Measurements from ENCODE around the gene PORCN. TPM values are rescaled to one million over a fixed set of nuclear protein-coding genes. Genes with fewer than 3 reads are reported as not detected.
A peak's percentile ranks its signal among the peaks of the same experiment; 100 is the strongest.

The PORCN gene
- total and polyA plus RNA-seq, 4 donors: 11.2 to 26.7 (median 19.1) TPM

GRCh38 chrX:48530736-48531135 lies 21.9 kb downstream of the PORCN start:
- H3K27ac ChIP-seq (ENCODE audit: low read depth, low read length): no peak overlapping the region

DNA sequence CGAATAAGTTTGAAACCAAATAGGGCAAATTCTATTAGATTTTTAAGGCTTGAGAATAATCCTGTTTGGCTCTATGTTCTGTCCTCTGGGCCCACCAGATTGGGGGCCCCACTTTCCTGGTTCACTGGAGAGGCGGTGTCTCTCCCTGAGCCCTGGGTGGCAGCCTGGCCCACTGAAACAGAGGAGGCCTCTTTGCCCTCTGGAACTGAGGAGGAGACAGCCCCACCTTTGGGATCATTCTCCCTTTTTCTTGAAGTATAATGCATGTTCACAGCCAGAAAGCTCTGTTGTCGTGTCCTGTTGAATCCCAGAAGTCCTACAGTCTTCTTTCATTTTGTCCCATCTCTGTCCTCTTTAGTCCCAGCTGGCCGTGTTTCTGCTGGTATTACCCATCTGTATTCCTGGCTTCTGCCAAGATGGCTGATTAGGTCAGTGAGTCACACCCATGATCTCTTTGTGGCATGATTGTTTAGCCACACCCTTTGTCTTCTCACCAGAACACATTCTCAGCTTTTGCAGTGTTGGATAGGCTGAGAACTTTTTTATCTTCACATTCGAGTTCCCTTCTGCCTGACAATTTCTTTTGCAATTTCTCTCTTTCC lies 22.7 kb downstream of the PORCN start:
- Histone ChIP-seq H3K27me3 (ENCODE audit: control insufficient read depth, insufficient read depth, low read length) (no peaks in the 10 kb centered on the region), H3K27ac (ENCODE audit: low read depth, low read length) (no peak overlapping the region), H3K4me3 (ENCODE audit: low read depth, low read length) (no peak overlapping the region), H3K36me3 (ENCODE audit: control insufficient read depth, insufficient read depth, low read length) (peaks cover 17% of the 10 kb centered on the region), H3K9me3 (ENCODE audit: control insufficient read depth, insufficient read depth, low read length) (no peaks in the 10 kb centered on the region), H3K4me1 (ENCODE audit: control insufficient read depth, insufficient read depth, low read length) (no peaks in the 10 kb centered on the region)
- 59% methylated on average over 5 of the region's 5 CpGs for WGBS (ENCODE audit: insufficient coverage)
- no peak for DNase-seq (ENCODE audit: low read depth in 4 of 6, low spot score in 6 of 6)

More at GRCh38 chrX:48530736-48531135, 21.9 kb downstream of the PORCN start:
- Histone ChIP-seq H3K4me3 (ENCODE audit: low read depth, low read length) (no peak overlapping the region), H3K36me3 (ENCODE audit: control insufficient read depth, insufficient read depth, low read length) (peaks cover 17% of the 10 kb centered on the region), H3K4me1 (ENCODE audit: control insufficient read depth, insufficient read depth, low read length) (no peaks in the 10 kb centered on the region), H3K27me3 (ENCODE audit: control insufficient read depth, insufficient read depth, low read length) (no peaks in the 10 kb centered on the region), H3K9me3 (ENCODE audit: control insufficient read depth, insufficient read depth, low read length) (no peaks in the 10 kb centered on the region)
- WGBS (ENCODE audit: insufficient coverage): 100% methylated on average over 1 of the region's 3 CpGs
- DNase-seq (ENCODE audit: low read depth in 4 of 6, low spot score in 6 of 6): no peak

GRCh38 chrX:48532161-48532560 lies 23.4 kb downstream of the PORCN start:
- H3K36me3 ChIP-seq (ENCODE audit: control insufficient read depth, insufficient read depth, low read length): peaks cover 17% of the 10 kb centered on the region
- H3K4me3 ChIP-seq (ENCODE audit: low read depth, low read length): no peak overlapping the region
- no peaks in the 10 kb centered on the region for H3K9me3 ChIP-seq (ENCODE audit: control insufficient read depth, insufficient read depth, low read length)
- H3K4me1 ChIP-seq (ENCODE audit: control insufficient read depth, insufficient read depth, low read length): no peaks in the 10 kb centered on the region
- no peak for DNase-seq (ENCODE audit: low read depth in 4 of 6, low spot score in 6 of 6)
- no CpG with 5 or more reads among the region's 1 CpG for WGBS (ENCODE audit: insufficient coverage)
- H3K27me3 ChIP-seq (ENCODE audit: control insufficient read depth, insufficient read depth, low read length): no peaks in the 10 kb centered on the region
- H3K27ac ChIP-seq (ENCODE audit: low read depth, low read length): no peak overlapping the region

GRCh38 chrX:48533165-48533564 lies 24.4 kb downstream of the PORCN start:
- Histone ChIP-seq H3K4me3 (ENCODE audit: low read depth, low read length) (no peak overlapping the region), H3K9me3 (ENCODE audit: control insufficient read depth, insufficient read depth, low read length) (no peaks in the 10 kb centered on the region), H3K36me3 (ENCODE audit: control insufficient read depth, insufficient read depth, low read length) (peaks cover 15% of the 10 kb centered on the region), H3K27me3 (ENCODE audit: control insufficient read depth, insufficient read depth, low read length) (no peaks in the 10 kb centered on the region), H3K27ac (ENCODE audit: low read depth, low read length) (no peak overlapping the region), H3K4me1 (ENCODE audit: control insufficient read depth, insufficient read depth, low read length) (no peaks in the 10 kb centered on the region)
- DNase-seq (ENCODE audit: low read depth in 4 of 6, low spot score in 6 of 6): no peak
- 82% methylated on average over 2 of the region's 3 CpGs for WGBS (ENCODE audit: insufficient coverage)

GRCh38 chrX:48538641-48539344 lies 30.0 kb downstream of the PORCN start:
- peak overlapping the region; percentile 69 for H3K4me3 ChIP-seq (ENCODE audit: low read depth, low read length)
- peaks cover 8% of the 10 kb centered on the region for H3K36me3 ChIP-seq (ENCODE audit: control insufficient read depth, insufficient read depth, low read length)
- DNase-seq (ENCODE audit: low read depth in 4 of 6, low spot score in 6 of 6): no peak
- no peaks in the 10 kb centered on the region for H3K9me3 ChIP-seq (ENCODE audit: control insufficient read depth, insufficient read depth, low read length)
- WGBS (ENCODE audit: insufficient coverage): 76% methylated on average over 19 of the region's 23 CpGs
- H3K27ac ChIP-seq (ENCODE audit: low read depth, low read length): peak overlapping the region; percentile 81
- peaks cover 13% of the 10 kb centered on the region for H3K4me1 ChIP-seq (ENCODE audit: control insufficient read depth, insufficient read depth, low read length)
- no peaks in the 10 kb centered on the region for H3K27me3 ChIP-seq (ENCODE audit: control insufficient read depth, insufficient read depth, low read length)

DNA sequence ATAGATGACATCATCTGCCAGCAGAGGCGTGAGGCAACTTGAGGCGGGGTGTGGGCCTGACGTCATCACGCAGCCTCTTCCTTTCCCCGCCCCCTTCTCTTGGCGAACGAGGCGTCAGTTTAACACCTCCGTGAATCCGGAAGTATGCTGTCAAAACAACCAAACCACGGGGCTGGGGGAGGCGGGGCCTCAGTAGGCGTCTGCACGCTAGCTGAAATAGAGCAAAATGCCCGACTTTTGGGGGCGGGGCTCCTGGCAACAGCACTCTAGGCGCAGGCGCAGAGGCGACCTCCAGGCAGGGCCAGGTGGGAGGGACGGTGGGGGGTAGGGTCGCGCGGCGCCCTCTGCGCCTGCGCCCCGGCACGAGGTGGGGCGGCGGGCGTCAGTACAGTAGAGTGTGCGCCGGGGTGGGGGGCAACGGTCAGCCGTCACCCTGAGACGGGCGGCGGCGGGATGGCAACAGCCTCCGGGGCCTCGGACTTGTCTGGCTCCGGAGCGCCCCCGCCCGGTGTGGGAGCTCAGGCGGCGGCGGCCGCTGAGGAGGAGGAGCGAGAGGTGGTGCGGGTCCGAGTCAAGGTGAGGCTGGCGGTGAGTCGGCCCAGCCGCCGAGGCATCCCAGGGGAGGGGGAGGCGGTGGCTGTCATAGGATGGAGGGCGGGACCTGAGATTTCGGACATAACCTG lies 30.7 kb downstream of the PORCN start, which contains the start of gene TBC1D25:
Gene TBC1D25, plus strand, starts transcription at position 370 of the 683 bp plus-strand sequence. Its CDS starts 84 bp downstream, at position 454.
- no peaks in the 10 kb centered on the region for H3K27me3 ChIP-seq (ENCODE audit: control insufficient read depth, insufficient read depth, low read length)
- peaks cover 5% of the 10 kb centered on the region for H3K36me3 ChIP-seq (ENCODE audit: control insufficient read depth, insufficient read depth, low read length)
- DNase-seq (ENCODE audit: low read depth in 4 of 6, low spot score in 6 of 6): peak; percentile 72 to 99 (median 88)
- peak within 1 kb of the TSS; percentile 83 for H3K27ac ChIP-seq (ENCODE audit: low read depth, low read length)
- peak within 1 kb of the TSS; percentile 69 for H3K4me3 ChIP-seq (ENCODE audit: low read depth, low read length)
- peaks cover 13% of the 10 kb centered on the region for H3K4me1 ChIP-seq (ENCODE audit: control insufficient read depth, insufficient read depth, low read length)
- no peaks in the 10 kb centered on the region for H3K9me3 ChIP-seq (ENCODE audit: control insufficient read depth, insufficient read depth, low read length)
- 28% methylated on average over 59 of the region's 59 CpGs for WGBS (ENCODE audit: insufficient coverage)

DNA sequence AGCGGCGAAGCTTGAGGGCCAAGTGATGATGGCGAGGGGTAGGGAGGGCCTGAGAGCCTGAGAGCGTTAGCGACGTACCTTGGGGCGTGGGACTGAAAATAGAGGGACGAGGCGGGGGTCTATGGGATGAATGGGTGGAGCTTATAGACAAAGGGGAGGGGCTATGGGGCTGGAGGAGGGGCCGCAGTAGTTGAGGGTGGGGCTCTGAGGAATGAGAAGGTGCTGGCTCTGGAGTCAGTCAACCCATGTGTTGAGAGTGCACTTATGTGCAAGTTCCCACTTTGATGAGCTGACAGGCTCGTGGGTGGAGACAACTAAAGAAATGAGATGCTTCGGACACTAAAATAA lies 31.2 kb downstream of the PORCN start:
- Histone ChIP-seq H3K9me3 (ENCODE audit: control insufficient read depth, insufficient read depth, low read length) (no peaks in the 10 kb centered on the region), H3K36me3 (ENCODE audit: control insufficient read depth, insufficient read depth, low read length) (peaks cover 5% of the 10 kb centered on the region), H3K4me3 (ENCODE audit: low read depth, low read length) (peak overlapping the region; percentile 69), H3K27me3 (ENCODE audit: control insufficient read depth, insufficient read depth, low read length) (no peaks in the 10 kb centered on the region), H3K4me1 (ENCODE audit: control insufficient read depth, insufficient read depth, low read length) (peaks cover 13% of the 10 kb centered on the region), H3K27ac (ENCODE audit: low read depth, low read length) (peak overlapping the region; percentile 83)
- peak in 3 of 6 donors; percentile 12 to 74 (median 55) for DNase-seq (ENCODE audit: low read depth in 4 of 6, low spot score in 6 of 6)
- WGBS (ENCODE audit: insufficient coverage): 46% methylated on average over 12 of the region's 12 CpGs

DNA sequence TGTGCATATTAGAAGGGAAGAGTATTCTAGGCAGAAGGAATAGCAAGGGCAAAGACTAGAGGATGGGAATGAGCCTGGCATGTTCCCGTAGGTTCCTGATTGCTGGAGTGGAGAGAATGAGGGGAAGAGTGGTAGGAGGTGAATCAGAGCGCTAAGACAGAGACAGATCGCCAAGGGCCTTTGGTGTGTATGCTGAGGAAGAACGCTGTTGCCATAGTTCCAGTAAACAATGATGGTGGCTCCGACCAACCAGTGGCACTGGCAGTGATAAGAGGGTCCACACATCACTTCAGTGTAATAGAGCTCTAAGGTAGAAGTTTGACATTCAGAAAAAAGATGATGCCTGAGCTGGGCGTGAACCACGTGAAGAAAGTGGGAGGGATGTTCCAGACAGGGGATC lies 31.7 kb downstream of the PORCN start:
- no peaks in the 10 kb centered on the region for H3K27me3 ChIP-seq (ENCODE audit: control insufficient read depth, insufficient read depth, low read length)
- WGBS (ENCODE audit: insufficient coverage): 66% methylated on average over 7 of the region's 7 CpGs
- H3K4me1 ChIP-seq (ENCODE audit: control insufficient read depth, insufficient read depth, low read length): peaks cover 13% of the 10 kb centered on the region
- no peak for DNase-seq (ENCODE audit: low read depth in 4 of 6, low spot score in 6 of 6)
- peak overlapping the region; percentile 69 for H3K4me3 ChIP-seq (ENCODE audit: low read depth, low read length)
- peaks cover 5% of the 10 kb centered on the region for H3K36me3 ChIP-seq (ENCODE audit: control insufficient read depth, insufficient read depth, low read length)
- H3K27ac ChIP-seq (ENCODE audit: low read depth, low read length): no peak overlapping the region
- H3K9me3 ChIP-seq (ENCODE audit: control insufficient read depth, insufficient read depth, low read length): no peaks in the 10 kb centered on the region

- H3K27ac ChIP-seq (ENCODE audit: low read depth, low read length): no peak overlapping the region
- no peak overlapping the region for H3K4me3 ChIP-seq (ENCODE audit: low read depth, low read length)
- peaks cover 13% of the 10 kb centered on the region for H3K4me1 ChIP-seq (ENCODE audit: control insufficient read depth, insufficient read depth, low read length)
- DNase-seq (ENCODE audit: low read depth in 4 of 6, low spot score in 6 of 6): no peak
- no peaks in the 10 kb centered on the region for H3K27me3 ChIP-seq (ENCODE audit: control insufficient read depth, insufficient read depth, low read length)
- H3K36me3 ChIP-seq (ENCODE audit: control insufficient read depth, insufficient read depth, low read length): peaks cover 5% of the 10 kb centered on the region
- H3K9me3 ChIP-seq (ENCODE audit: control insufficient read depth, insufficient read depth, low read length): no peaks in the 10 kb centered on the region
- 100% methylated on average over 4 of the region's 10 CpGs for WGBS (ENCODE audit: insufficient coverage)
Observed at GRCh38 chrX:48541140-48541814, 32.5 kb downstream of the PORCN start.
